WERI-Rb-1 (cell line): ENCODE measurements around the gene UBE2F.
A peak's percentile ranks its signal among the peaks of the same experiment; 100 is the strongest.

Experiments used
- DNase-seq: peaks from one replicate; pipeline ENCODE4 v3.0.0-alpha.2; 2020
- H3K27ac ChIP-seq: fragments of 250-450 bp; sonication (Bioruptor Pico); 2 replicates; pipeline ENCODE4 v1.5.1; 2020; ENCODE audit warnings: mild to moderate bottlenecking, moderate library complexity
- H3K27me3 ChIP-seq: fragments of 250-450 bp; sonication (Bioruptor Pico); 2 replicates; pipeline ENCODE4 v1.5.1; 2021; ENCODE audit warnings: mild to moderate bottlenecking, low read depth, moderate library complexity; ENCODE audit not compliant: insufficient read depth, severe bottlenecking
- H3K36me3 ChIP-seq: fragments of 250-450 bp; sonication (Bioruptor Pico); 2 replicates; pipeline ENCODE4 v1.5.1; 2020; ENCODE audit warnings: mild to moderate bottlenecking, moderate library complexity
- H3K4me3 ChIP-seq: 2 replicates; pipeline ENCODE4 v1.5.1; 2011; ENCODE audit warnings: low read depth, mild to moderate bottlenecking, control low read depth, low read length
- H3K9me3 ChIP-seq: fragments of 250-450 bp; sonication (Bioruptor Pico); 2 replicates; pipeline ENCODE4 v1.5.1; 2021; ENCODE audit warnings: mild to moderate bottlenecking, moderate library complexity; ENCODE audit not compliant: severe bottlenecking
- TF ChIP-seq, protein P1 (sequence below): IDR thresholded peaks from 2 replicates; pipeline ENCODE4 v1.5.1; 2011; ENCODE audit warnings: low read depth, mild to moderate bottlenecking, control low read depth, inconsistent platforms, low read length

Gene UBE2F

DNA sequence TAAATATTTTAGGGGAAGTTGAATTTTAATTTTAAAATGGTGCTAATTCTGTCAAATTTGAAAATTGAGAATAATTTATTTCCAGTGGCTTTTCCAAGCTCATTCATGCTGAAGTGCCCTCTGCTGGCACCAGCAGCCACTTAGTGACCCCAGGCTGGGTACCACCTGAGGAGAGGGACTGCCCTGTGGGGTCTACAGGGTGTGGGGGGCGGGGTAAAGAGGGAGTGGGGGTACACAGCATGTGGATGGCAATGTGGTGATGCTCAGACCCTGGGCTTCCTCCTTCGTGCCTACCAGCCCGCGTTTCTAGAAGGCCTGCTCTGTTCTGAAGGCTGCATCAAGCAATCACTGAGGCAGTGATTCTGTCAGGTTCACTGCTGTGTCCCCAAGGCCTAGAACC is 48.9 kb downstream of the UBE2F start:
- TF ChIP-seq, protein P1, sequence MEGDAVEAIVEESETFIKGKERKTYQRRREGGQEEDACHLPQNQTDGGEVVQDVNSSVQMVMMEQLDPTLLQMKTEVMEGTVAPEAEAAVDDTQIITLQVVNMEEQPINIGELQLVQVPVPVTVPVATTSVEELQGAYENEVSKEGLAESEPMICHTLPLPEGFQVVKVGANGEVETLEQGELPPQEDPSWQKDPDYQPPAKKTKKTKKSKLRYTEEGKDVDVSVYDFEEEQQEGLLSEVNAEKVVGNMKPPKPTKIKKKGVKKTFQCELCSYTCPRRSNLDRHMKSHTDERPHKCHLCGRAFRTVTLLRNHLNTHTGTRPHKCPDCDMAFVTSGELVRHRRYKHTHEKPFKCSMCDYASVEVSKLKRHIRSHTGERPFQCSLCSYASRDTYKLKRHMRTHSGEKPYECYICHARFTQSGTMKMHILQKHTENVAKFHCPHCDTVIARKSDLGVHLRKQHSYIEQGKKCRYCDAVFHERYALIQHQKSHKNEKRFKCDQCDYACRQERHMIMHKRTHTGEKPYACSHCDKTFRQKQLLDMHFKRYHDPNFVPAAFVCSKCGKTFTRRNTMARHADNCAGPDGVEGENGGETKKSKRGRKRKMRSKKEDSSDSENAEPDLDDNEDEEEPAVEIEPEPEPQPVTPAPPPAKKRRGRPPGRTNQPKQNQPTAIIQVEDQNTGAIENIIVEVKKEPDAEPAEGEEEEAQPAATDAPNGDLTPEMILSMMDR: peak; percentile 37; the same call in 1 of the 2 replicates
- Histone ChIP-seq H3K27me3 (no peaks in the 10 kb centered on the region), H3K36me3 (no peaks in the 10 kb centered on the region; the same call in none of the 2 replicates), H3K27ac (no peak overlapping the region), H3K4me3 (no peak overlapping the region), H3K9me3 (no peaks in the 10 kb centered on the region)
- no peak for DNase-seq

DNA sequence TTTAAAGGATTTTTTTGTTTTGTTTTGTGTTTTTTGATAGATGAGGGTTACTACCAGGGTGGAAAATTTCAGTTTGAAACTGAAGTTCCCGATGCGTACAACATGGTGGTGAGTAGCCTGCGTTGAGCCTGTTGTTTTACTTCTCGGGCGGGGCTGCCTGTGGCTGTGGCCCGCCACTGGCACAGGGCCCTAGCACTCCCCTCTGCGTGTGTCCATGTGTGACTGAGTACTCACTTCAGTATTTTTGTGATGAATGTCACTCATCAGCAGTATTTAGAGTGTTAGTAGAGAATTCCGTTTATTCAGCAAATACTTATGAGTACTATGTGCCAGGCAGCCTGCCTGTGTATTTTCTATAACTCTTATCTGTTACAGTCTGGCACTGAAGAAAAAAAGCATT is 49.7 kb downstream of the UBE2F start:
- Histone ChIP-seq H3K27ac (no peak overlapping the region), H3K36me3 (peaks cover 2% of the 10 kb centered on the region), H3K9me3 (no peaks in the 10 kb centered on the region), H3K4me3 (no peak overlapping the region), H3K27me3 (no peaks in the 10 kb centered on the region)
- TF ChIP-seq, protein P1: no peak
- no peak for DNase-seq

DNA sequence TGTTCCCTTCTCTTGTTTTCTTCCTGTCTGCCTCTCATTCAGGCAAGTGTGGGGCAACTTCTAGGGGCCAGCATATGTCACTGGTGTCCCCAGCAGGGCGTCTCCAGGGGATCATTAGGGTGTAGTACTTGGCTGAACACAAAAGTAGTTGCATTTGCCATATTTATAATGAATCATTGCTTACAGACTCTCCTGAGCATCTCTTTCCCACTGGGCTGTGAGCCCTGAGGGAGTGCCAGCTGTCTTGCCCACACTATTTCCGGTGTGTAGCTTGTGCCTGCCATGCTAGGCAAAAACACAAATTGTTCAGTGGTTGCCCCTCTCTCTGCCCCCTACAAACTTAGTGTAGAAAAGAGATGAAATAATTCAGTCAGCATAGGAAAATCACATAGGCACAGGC is 53.1 kb downstream of the UBE2F start:
- H3K27ac ChIP-seq: no peak overlapping the region

DNA sequence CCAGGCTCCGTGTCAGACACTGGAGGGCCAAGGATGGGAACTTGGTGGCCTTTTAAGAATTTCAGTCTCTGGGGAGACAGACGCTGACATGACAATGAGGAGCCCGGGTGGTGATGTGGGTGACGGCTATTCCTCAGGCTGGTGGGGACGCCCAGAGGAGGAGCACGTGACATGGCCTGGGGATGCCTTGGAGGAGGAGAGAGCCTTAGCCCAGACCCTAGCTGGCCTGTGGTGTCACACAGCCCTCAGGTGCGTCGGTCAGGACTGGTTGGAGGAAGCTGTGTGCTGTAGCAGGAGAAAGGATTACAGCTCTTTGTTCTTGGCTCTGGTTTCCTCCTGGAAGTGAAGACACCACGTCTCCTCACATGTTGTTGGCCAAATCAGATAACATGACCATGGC is 54.0 kb downstream of the UBE2F start:
- TF ChIP-seq, protein P1: no peak
- DNase-seq: no peak
- Histone ChIP-seq H3K9me3 (no peaks in the 10 kb centered on the region), H3K36me3 (peaks cover 2% of the 10 kb centered on the region; the same call in 1 of the 2 replicates), H3K27ac (no peak overlapping the region), H3K4me3 (no peak overlapping the region), H3K27me3 (no peaks in the 10 kb centered on the region)

More for the DNA sequence above, 53.1 kb downstream of the UBE2F start:
- TF ChIP-seq, protein P1: no peak
- Histone ChIP-seq H3K36me3 (peaks cover 2% of the 10 kb centered on the region; the same call in 1 of the 2 replicates), H3K27me3 (no peaks in the 10 kb centered on the region), H3K4me3 (no peak overlapping the region), H3K9me3 (no peaks in the 10 kb centered on the region)
- no peak for DNase-seq

DNA sequence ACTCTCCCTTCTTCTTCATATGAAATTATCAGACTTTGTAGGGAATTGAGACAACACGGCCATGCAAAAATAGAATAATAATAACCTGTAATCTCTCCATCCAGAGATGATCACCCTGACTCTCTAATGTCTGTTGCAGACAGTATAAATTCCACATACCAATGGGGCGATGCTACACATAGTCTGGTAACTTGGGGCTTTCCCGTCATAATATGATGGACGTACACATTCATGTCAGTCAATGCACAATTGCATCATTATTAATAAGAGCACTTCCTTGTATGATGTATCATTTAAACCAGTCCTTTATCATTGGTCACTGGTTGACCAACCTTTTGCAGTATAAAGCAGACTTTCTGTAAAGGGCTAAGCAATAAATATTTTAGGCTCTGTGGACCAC is 54.5 kb downstream of the UBE2F start:
- no peak for DNase-seq
- TF ChIP-seq, protein P1: no peak
- Histone ChIP-seq H3K4me3 (no peak overlapping the region), H3K9me3 (no peaks in the 10 kb centered on the region), H3K27me3 (no peaks in the 10 kb centered on the region), H3K36me3 (peaks cover 2% of the 10 kb centered on the region; the same call in 1 of the 2 replicates), H3K27ac (no peak overlapping the region)

DNA sequence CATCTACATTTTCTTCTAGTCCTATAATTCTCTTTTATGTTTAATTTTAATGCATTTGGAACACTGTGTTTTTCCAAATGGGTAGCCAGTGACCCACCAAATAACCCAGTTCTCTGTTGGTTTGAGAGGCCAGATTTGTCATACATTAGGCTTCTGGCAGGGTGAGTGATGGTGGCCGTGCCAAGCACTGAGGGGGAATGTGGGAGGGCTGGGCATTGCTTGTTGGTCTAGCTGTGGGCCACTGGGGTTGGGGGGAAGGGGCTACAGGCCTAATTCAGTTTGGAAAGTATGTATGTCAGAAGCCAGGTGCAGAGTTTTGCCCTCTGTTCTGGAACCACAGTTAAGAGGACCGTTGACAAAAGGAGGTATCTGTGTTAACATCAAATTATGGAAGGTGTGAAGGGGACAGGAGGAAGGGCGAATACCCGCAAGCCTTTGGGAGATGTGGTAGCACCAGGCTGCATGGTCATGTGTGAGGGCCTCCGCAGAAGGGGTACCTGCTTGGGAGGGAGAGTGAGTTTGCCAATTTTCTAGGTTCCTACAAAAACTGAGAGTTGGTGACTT is 55.9 kb downstream of the UBE2F start:
- Histone ChIP-seq H3K27ac (no peak overlapping the region), H3K9me3 (no peaks in the 10 kb centered on the region), H3K4me3 (no peak overlapping the region), H3K27me3 (no peaks in the 10 kb centered on the region), H3K36me3 (peaks cover 7% of the 10 kb centered on the region)
- DNase-seq: no peak
- TF ChIP-seq, protein P1: no peak
